Liver (tissue), 9 donors: ENCODE results near the gene NUDT6. TPM values are rescaled to one million over a fixed set of nuclear protein-coding genes. Genes with fewer than 3 reads are reported as not detected.

ENCODE experiments used
- DNase-seq: peaks from one replicate; pipeline ENCODE4 v3.0.0-alpha.2; 2017; ENCODE audit warnings: low spot score
- H3K27ac ChIP-seq, 2 donors: one replicate each; pipeline ENCODE4 v1.7.0; 2013; ENCODE audit warnings: inconsistent platforms in 2 of 2, low read length in 2 of 2, control low read depth in 1 of 2, low read depth in 1 of 2, mild to moderate bottlenecking in 1 of 2
- H3K27me3 ChIP-seq, 4 donors: one replicate each; pipeline versions ENCODE4 v1.6.1 to v1.7.0; 2013; ENCODE audit warnings: low read length in 3 of 4, inconsistent platforms in 1 of 4, mild to moderate bottlenecking in 1 of 4, moderate library complexity in 1 of 4; ENCODE audit not compliant: control insufficient read depth in 4 of 4, insufficient read depth in 4 of 4
- H3K36me3 ChIP-seq, 4 donors: one replicate each; pipeline versions ENCODE4 v1.6.1 to v1.7.0; 2013; ENCODE audit warnings: low read length in 3 of 4, mild to moderate bottlenecking in 3 of 4, low read depth in 1 of 4, moderate library complexity in 1 of 4; ENCODE audit not compliant: control insufficient read depth in 4 of 4, insufficient read depth in 3 of 4
- H3K4me1 ChIP-seq, 4 donors: one replicate each; pipeline versions ENCODE4 v1.6.1 to v1.7.0; 2013; ENCODE audit warnings: low read length in 3 of 4, mild to moderate bottlenecking in 3 of 4, moderate library complexity in 1 of 4; ENCODE audit not compliant: control insufficient read depth in 4 of 4, insufficient read depth in 4 of 4
- H3K4me3 ChIP-seq, 3 donors: one replicate each; pipeline versions ENCODE4 v1.6.1 to v1.7.0; 2013; ENCODE audit warnings: low read length in 3 of 3, control low read depth in 1 of 3, low read depth in 1 of 3, mild to moderate bottlenecking in 1 of 3
- H3K9ac ChIP-seq, 2 donors: one replicate each; pipeline ENCODE4 v1.7.0; 2013; ENCODE audit warnings: low read length in 2 of 2, mild to moderate bottlenecking in 2 of 2, moderate library complexity in 2 of 2, control low read depth in 1 of 2, low read depth in 1 of 2
- H3K9me3 ChIP-seq, 4 donors: one replicate each; pipeline versions ENCODE4 v1.6.1 to v1.7.0; 2013; ENCODE audit warnings: low read length in 3 of 4; ENCODE audit not compliant: control insufficient read depth in 4 of 4
- ATF3 ChIP-seq: IDR thresholded peaks from 2 replicates; pipeline ENCODE4 v1.6.1; 2016; ENCODE audit warnings: antibody characterized with exemption
- CTCF ChIP-seq: fragments of 150-350 bp; IDR thresholded peaks from 2 replicates; pipeline ENCODE4 v1.5.1; 2017; ENCODE audit warnings: improper control_type of control experiment, low read depth, low read length; ENCODE audit not compliant: missing input control
- EGR1 ChIP-seq, 2 donors: IDR thresholded peaks; 2 replicates each; pipeline ENCODE4 v1.6.1; 2016 to 2018; ENCODE audit warnings: antibody characterized with exemption in 2 of 2, low read depth in 2 of 2
- FOXA1 ChIP-seq: IDR thresholded peaks from 2 replicates; pipeline ENCODE4 v1.6.1; 2016; ENCODE audit warnings: antibody characterized with exemption
- HNF4A ChIP-seq, 2 donors: conservative IDR thresholded peaks; 2 replicates each; pipeline ENCODE4 v1.6.1; 2016; ENCODE audit warnings: antibody characterized with exemption in 2 of 2, mild to moderate bottlenecking in 2 of 2
- JUND ChIP-seq, 2 donors: IDR thresholded peaks; 2 replicates each; pipeline ENCODE4 v1.6.1; 2016; ENCODE audit warnings: antibody characterized with exemption in 2 of 2
- MAX ChIP-seq: IDR thresholded peaks from 2 replicates; pipeline ENCODE4 v1.6.1; 2016; ENCODE audit warnings: antibody characterized with exemption
- NR2F2 ChIP-seq: IDR thresholded peaks from 2 replicates; pipeline ENCODE4 v1.6.1; 2016; ENCODE audit warnings: antibody characterized with exemption
- RAD21 ChIP-seq, 2 donors: IDR thresholded peaks; 2 replicates each; pipeline ENCODE4 v1.6.1; 2016; ENCODE audit warnings: antibody characterized with exemption in 2 of 2, mild to moderate bottlenecking in 2 of 2
- RXRA ChIP-seq, 2 donors: IDR thresholded peaks; 2 replicates each; pipeline ENCODE4 v1.6.1; 2017 to 2018; ENCODE audit warnings: antibody characterized with exemption in 2 of 2, mild to moderate bottlenecking in 1 of 2
- TAF1 ChIP-seq: conservative IDR thresholded peaks from 2 replicates; pipeline ENCODE4 v1.6.1; 2016; ENCODE audit warnings: antibody characterized with exemption, mild to moderate bottlenecking
- WGBS: extraction: QIAGEN DNeasy Blood & Tissue Kit; methylation state at CpG from one replicate; pipeline ENCODE4 v1.1.7; 2013; 5-methylcytosine and 5-hydroxymethylcytosine counted together
- polyA plus RNA-seq, 2 donors: library from polyadenylated mRNA; stranded (reverse) in 1 of 2; unstranded in 1 of 2; fragments of 200-250 nt in 1 of 2; fragments of >200 nt in 1 of 2; fragmentation: Nextera tagmentation in 1 of 2; extraction: Ambion mirVana in 1 of 2; gene quantifications; one replicate each; pipeline versions ENCODE4 v1.2.1 to v1.2.3, GENCODE V29; 2013 to 2015
- total RNA-seq, 2 donors: library from RNA; depleted of rRNA; stranded (reverse); fragments of >200 nt; gene quantifications; one replicate each; pipeline ENCODE4 v1.2.3, GENCODE V29; 2014
- TF ChIP-seq, protein P1 (sequence below): IDR thresholded peaks from 2 replicates; pipeline ENCODE4 v1.6.1; 2016; ENCODE audit warnings: antibody characterized with exemption
- donor health status: healthy.
- donor health status: healthy.
- donor health status: healthy.
- donor health status: healthy.
- donor health status: healthy.

The NUDT6 gene
- total and polyA plus RNA-seq, 4 donors: 8.8 to 13.8 (median 11.0) TPM

- WGBS: 98% methylated on average over 2 of the region's 2 CpGs
- no peaks in the 10 kb centered on the region for H3K27me3 ChIP-seq
Measured at GRCh38 chr4:122958505-122958904, 36.1 kb upstream of the NUDT6 start.

DNA sequence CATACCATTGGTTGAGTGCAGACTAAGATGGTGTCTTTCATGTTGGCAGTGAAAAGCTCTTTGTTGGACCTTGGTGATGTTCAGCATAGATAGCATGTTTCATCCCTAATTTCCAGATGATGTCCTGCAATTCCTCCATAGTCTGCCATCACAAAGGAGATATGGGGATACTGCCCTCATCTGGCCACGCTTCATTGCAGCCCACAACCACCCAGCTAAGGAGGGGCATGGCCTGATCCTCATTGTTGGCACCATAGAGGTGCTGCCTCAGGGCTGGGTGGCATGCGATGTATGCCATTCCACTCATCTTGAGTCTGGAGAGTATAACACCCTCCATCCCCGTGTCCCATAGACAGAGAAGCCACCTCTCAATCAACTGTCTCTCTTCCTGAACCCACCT lies 31.5 kb upstream of the NUDT6 start:
- WGBS: 96% methylated on average over 3 of the region's 3 CpGs
- DNase-seq: no peak

More at GRCh38 chr4:122958505-122958904, 36.1 kb upstream of the NUDT6 start:
- H3K4me3 ChIP-seq: no peak overlapping the region
- no peaks in the 10 kb centered on the region for H3K9me3 ChIP-seq
- no peak overlapping the region for H3K27ac ChIP-seq
- no peaks in the 10 kb centered on the region for H3K4me1 ChIP-seq
- no peak for DNase-seq
- TF ChIP-seq RAD21 (IDR thresholded peaks at IDR 0.05) (no peak), RXRA (IDR thresholded peaks at IDR 0.05) (no peak), CTCF (no peak), MAX (no peak), HNF4A (conservative IDR thresholded peaks at IDR 0.05) (no peak), EGR1 (IDR thresholded peaks at IDR 0.05; ENCODE audit: low read depth in 2 of 2) (no peak), JUND (IDR thresholded peaks at IDR 0.05) (no peak), FOXA1 (no peak), ATF3 (no peak)
- TF ChIP-seq, protein P1, sequence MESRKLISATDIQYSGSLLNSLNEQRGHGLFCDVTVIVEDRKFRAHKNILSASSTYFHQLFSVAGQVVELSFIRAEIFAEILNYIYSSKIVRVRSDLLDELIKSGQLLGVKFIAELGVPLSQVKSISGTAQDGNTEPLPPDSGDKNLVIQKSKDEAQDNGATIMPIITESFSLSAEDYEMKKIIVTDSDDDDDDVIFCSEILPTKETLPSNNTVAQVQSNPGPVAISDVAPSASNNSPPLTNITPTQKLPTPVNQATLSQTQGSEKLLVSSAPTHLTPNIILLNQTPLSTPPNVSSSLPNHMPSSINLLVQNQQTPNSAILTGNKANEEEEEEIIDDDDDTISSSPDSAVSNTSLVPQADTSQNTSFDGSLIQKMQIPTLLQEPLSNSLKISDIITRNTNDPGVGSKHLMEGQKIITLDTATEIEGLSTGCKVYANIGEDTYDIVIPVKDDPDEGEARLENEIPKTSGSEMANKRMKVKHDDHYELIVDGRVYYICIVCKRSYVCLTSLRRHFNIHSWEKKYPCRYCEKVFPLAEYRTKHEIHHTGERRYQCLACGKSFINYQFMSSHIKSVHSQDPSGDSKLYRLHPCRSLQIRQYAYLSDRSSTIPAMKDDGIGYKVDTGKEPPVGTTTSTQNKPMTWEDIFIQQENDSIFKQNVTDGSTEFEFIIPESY: no peak
- peaks cover 0 to 1% (median 0%) of the 10 kb centered on the region in 4 donors for H3K36me3 ChIP-seq
- no peak overlapping the region for H3K9ac ChIP-seq

More for the DNA sequence above, 31.5 kb upstream of the NUDT6 start:
- Histone ChIP-seq H3K9ac (no peak overlapping the region), H3K27ac (no peak overlapping the region), H3K4me3 (no peak overlapping the region), H3K36me3 (peaks cover 1 to 31% (median 11%) of the 10 kb centered on the region in 4 donors), H3K9me3 (no peaks in the 10 kb centered on the region), H3K27me3 (no peaks in the 10 kb centered on the region), H3K4me1 (no peaks in the 10 kb centered on the region)
- TF ChIP-seq RXRA (IDR thresholded peaks at IDR 0.05) (no peak), TAF1 (no peak), CTCF (no peak), JUND (IDR thresholded peaks at IDR 0.05) (no peak), NR2F2 (no peak), RAD21 (IDR thresholded peaks at IDR 0.05) (no peak)
- TF ChIP-seq, protein P1: no peak
